CD4-positive, alpha-beta T cell treated with Interleukin-2 at 100 ng/mL for 4 hours (primary cell): ENCODE results near the gene THRSP.
"Not testable (repeated sequence)": the region's sequence is repeated elsewhere in the genome, so short reads cannot be mapped to it uniquely, and the experiment has no call there.

ENCODE experiments used
- DNase-seq: peaks from one replicate; pipeline ENCODE4 v3.0.0-alpha.2; 2020; ENCODE audit warnings: low spot score

Gene THRSP

DNA sequence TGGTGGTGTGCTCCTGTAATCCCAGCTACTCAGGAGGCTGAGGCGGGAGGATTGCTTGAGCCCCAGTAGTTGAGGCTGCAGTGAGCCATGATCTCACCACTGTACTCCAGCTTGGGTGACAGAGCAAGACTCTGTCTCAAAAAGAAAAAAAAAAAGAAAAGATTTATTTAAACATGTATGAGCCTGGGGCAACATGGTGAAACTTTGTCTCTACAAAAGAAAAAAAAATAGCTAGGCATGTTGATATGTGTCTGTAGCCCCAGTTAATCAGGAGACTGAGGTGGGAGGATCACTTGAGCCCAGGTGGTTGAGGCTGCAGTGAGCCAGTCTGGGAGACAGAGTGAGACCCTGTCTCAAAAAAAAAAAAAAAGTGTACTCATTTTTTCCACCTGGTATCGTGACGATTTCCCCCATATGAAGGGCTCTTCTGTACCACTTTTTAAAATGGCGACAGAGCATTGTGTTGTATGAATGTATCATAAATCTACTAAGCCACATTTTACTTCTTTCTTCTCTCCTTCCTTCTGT, 24.2 kb upstream of the THRSP start:
- DNase-seq: no peak

DNA sequence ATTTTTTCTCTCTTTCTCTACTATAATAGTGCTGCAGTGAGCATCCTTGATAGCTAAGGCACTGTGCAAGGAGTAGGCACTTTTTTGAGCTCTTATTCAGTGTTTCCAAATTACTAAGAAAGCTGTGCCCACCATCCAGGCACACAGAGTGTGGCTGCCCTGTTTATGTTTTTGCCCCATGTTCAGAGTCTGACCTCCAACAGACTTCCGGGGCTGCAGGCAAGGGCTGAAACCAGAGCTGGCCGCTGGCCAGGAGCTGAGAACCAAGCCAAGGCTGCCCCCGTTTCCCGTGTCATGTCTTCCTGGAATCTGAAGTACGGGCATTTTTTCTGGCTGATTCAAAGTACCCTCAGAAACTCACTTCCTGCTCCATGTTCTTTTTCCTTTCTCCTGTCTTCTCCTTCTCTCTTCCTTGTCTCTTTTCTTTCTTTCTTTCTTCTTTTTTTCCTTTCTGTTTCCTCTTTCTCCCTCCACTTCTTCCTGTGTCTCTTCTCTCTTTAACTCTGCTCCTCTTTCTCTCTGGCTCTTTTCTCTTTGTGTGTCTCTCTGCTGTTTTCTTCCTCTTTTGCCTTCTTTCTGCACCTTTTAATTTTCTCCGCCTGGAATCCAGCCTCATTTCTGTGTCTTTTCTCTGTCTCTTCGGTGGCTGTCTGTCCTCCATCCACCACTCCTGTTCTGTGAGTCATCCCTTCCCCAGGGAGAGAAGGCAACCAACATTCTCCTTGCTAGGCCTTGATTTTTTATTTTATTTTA, 23.6 kb upstream of the THRSP start:
- DNase-seq: peak; percentile 4

DNA sequence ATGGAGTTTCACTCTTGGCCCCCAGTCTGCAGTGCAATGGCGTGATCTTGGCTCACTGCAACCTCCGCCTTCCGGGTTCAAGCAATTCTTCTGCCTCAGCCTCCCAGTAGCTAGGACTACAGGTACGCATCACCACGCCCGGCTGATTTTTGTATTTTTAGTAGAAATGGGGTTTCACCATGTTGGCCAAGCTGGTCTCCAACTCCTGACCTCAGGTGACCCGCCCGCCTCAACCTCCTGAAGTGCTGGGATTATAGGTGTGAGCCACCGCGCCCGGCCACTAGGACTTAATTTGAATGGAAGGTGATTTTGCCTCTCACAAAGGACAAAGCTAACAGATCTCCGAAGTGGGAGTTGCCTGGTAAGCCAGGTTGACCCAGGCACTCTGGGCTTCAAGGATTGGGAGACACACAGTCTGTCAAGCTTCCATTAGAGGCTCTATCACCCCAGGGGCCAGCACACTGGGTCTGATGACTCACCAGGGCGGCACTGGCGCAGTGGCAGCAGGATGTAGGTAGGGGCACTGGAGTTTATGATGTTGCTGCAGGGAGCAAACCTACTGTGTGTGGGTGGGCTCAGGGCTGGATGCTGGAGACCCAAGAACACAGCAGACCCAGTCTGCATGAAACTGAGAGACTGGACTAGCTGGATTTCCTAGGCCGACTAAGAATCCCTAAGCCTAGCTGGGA, 22.8 kb upstream of the THRSP start:
- DNase-seq: no peak

DNA sequence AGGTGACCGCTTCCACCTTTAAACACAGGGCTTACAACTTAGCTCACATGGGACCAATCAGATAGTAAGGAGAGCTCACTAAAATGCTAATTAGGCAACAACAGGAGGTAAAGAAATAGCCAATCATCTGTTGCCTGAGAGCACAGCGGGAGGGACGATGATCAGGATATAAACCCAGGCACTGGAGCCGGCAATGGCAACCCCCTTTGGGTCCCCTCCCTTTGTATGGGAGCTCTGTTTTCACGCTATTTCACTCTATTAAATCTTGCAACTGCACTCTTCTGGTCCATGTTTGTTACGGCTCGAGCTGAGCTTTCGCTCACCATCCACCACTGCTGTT, 22.3 kb upstream of the THRSP start:
- DNase-seq: not testable (repeated sequence)

DNA sequence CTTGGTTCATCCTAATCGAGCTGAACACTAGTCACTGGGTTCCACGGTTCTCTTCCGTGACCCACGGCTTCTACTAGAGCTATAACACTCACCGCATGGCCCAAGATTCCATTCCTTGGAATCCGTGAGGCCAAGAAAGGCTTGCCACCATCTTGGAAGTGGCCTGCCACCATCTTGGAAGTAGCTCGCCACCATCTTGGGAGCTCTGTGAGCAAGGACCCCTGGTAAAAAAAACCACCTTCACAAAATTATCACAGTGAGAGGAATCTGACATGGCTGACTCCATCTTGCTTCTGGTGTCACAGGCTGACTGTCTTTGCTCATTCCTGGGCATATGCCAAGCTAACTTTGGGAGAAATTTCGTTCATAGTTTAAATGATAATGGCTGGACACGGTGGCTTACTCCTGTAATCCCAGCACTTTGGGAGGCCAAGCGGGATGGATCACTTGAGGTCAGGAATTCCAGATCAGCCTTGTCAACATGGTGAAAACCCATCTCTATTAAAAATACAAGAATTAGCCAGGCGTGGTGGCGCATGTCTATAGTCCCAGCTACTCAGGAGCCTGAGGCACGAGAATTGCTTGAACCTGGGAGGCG, 21.7 kb upstream of the THRSP start:
- no peak for DNase-seq

DNA sequence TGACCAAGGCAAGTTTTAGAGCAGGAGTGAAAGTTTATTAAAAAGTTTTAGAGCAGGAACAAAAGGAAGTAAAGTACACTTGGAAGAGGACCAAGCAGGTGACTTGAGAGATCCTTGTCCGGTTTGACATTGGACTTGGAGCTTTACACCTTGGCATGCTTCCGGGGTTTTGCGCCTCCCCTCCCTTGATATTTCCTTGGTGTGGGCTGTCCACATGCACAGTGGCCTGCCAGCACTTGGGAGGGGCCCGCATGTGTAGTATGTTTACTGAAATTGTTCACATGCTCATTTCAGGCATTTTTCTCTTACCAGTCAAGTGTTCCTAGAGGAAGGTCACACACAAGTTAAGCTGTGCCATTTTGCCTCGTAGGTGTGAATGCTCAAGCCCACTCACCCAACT, 19.0 kb upstream of the THRSP start:
- no peak for DNase-seq

DNA sequence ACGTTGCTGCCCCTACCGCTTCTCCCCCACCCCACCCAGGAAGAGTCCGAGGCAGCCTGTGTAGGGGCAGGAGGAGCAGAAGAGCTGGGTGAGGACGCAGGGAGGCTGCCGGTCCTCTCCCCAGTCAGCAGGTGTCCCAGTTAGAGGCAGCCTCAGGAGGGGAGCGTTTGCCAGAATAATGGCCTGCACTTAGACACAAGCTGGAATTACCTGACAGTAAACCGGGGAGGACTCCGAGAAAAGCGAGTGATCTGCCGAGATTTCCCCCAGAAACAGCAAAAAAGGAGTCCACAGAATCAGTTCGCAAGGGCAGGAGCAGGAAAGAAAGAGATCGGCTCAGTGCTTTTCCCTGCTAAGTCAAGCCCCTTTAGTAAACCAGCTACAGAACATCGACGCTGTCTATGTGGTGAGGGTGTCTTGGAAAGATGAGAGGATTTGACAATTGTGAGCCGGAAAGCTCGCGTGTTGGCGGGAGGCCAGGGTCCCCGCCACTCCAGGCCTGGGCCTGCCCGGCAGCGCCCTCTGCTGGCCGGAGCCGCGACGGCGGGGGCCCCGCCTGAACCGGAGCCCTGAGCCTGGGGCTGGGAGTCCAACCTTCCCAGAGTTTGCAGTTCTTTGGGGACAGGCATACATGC, 17.7 kb upstream of the THRSP start:
- peak; percentile 67 for DNase-seq

DNA sequence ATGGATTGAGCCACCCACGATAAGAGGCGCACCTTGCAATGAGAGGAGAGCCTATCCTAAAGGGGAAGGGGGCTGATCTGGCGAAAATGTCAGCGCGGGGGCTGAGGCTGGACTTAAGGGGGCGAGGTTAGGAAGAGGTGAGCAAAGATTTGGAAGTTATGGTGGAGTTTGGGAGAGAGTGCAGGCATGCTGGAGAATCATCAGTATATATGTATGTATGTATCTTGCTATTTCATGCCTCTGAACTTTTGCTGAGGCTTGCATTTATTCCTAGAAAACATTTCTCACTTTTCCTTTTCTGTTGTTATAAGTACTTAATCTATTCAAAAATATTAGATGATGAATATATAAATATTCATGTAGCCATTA, 17.2 kb upstream of the THRSP start:
- no peak for DNase-seq

DNA sequence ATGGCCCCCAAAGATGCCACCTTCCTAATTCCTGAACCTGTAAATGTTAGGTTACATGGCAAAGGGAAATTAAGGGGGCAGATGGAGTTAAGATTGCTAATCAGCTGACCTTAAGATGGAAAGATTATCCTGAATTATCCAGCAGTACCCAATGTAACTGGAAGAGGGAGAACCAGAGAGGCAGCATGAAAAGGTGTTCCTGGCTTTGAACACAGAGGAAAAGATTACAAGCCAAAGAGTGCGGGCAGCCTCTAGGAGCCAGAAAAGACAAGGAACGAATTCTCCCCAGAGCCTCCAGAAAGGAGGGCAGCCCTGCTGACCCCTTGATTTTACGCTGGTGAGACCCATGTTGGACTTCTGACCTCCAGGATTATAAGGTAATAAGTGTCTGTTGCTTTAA, 15.1 kb upstream of the THRSP start:
- no peak for DNase-seq

DNA sequence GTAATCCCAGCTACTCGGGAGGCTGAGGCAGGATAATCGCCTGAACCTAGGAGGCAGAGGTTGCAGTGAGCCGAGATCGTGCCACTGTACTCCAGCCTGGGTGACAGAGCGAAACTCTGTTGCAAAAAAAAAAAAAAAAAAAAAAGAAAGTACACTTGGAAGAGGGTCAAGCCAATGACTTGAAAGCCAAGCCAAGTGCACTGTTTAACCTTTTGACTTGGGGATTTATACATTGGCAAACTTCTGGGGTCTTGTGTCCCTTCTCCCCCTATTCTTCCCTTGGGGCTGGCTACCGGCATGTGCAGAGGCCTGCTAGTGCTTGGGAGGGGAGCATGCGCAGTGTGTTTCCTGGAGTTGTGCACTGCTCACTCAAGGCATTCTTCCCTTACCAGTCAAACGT, 14.3 kb upstream of the THRSP start:
- DNase-seq: no peak

DNA sequence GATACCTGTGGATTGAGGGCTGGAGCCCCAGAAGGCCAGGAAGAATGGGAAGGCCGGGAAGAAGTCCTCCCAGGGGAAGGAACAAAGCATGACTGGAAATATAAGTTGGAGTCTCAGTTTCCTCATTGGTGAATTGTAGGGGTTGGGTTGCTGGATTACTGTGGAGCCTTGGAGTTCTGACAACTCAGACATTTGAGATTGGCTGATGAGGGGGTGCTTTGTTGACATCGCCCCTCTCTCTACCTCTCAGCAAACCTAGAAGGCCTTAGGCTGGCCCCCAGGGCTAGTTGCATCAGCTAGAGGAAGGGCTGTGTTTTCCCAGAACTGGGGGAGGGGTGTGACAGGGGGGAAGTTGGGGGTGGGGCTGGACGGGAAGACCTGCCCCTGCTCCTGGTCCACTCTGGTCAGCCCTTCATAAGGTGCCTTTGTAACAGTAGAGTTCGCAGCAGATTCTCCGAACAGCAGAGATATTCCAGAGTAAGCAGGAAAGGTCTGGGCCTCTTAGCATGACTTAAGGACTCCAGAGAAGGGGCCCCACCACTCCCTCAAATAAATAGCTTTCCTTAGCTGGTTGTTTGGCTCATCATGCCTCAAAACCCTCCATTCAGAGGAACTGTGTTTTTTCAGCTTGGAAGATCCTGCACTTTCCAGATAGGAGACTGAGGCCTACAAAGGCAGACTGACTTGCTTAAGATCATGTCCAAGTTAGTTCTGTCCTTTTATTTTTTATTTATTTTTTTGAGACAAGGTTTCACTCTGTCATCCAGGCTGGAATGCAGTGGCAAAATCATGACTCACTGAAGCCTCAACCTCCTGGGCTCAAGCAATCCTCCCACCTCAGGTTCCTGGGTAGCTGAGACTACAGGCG, 12.5 kb upstream of the THRSP start:
- DNase-seq: no peak

DNA sequence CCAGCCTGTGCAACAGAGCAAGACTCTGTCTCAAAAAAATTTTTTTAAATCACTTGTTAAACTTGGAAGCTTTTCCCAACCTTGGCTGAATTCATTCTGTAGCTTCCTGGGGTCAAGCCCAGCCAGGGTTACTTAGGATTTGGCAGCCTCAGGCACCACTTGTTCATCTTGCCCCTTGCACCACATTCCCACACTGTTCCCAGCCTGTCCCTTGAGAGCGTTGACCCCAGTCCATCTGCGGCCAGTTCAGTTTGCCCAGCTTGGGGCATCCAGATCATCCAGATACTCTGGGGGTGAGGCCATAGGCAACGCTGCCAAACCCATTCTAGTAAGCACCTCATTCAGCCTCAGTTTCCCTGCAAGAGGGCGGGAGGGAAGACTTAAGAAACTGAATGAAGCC, 8.7 kb upstream of the THRSP start:
- no peak for DNase-seq

DNA sequence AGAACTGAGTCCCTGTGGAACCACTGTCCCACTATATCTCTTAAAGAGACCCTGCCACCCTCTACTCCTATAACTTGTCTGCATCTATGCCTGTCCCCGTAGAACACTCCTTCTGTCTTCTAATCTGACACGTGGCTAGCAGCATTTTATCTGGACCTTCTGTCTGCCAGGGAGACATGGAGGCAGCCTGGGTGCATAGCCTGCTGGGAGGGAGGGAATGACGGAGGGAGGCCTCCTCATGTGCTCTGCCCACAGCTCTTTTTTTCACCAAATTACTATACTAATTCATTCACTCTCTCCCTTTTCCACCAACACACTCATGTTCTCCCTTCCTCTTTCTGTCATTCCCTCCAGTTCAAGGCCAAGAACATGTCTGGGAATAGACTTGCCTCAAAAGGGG, 7.6 kb upstream of the THRSP start:
- no peak for DNase-seq

DNA sequence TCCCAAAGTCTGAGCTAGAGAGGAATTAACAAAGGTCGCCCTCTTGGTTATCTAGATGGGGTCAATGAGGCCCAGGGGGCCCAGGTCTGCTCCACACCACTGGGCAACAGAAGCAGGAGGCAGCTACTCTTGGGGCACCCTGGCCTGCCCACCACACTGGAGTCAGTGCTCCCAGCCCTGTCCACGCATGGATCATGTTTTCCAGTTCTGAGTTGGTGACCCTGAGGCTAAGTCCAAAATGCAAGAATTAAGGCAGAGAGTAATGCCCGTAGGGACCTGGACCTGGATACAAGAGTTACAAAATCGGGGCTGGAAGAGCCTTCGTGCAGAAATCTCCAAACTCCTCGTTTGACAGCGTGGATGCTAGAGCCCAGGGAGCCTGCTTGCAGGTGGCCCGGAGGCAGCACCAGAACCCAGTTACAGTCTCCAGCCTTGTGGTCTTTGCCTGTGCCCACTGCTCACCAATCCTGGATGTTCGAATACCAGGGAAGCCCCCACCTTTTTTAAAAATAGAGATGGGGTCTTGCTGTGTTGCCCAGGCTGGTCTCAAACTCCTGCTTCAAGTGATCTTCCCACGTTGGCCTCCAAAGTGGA, 6.1 kb upstream of the THRSP start:
- no peak for DNase-seq

DNA sequence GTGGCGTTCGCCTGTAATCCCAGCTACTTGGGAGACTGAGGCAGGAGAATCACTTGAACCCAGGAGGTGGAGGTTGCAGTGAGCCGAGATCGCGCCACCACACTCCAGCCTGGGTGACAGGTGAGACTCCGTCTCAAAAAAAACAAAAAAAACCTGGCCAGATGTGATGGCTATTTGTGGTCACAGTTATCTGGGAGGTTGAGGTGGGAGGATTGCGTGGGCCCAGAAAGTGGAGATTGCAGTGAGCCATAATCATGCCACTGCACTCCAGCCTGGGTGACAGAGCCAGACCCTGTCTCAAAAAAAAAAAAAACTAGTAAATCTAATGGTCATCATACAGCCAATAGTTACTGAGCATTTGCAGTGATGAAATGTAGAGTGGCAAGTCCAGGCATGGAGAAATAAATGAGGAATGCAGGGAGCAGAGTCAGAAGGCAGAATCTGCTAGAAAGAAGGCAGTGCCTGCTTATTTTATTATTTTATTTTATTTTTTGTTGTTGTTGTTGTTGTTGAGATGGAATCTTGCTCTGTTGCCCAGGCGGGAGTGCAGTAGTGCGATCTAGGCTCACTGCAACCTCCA, 3.8 kb upstream of the THRSP start:
- not testable (repeated sequence) for DNase-seq

DNA sequence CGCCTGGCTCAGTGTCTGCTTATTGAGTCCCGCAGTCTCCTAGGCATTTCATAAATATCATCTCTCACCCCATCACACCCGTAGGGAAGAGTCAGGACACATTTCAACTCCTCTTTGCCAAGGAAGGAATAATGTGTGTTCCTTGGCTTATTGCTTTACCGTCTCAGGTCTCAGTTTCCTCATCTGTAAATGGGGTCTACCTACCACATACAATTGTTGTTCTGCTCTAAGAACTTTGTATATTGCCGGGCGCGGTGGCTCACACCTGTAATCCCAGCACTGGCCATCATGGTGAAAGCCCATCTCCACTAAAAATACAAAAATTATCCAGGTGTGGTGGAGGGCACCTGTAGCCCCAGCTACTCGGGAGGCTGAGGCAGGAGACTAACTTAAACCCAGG, 3.1 kb upstream of the THRSP start:
- DNase-seq: no peak

DNA sequence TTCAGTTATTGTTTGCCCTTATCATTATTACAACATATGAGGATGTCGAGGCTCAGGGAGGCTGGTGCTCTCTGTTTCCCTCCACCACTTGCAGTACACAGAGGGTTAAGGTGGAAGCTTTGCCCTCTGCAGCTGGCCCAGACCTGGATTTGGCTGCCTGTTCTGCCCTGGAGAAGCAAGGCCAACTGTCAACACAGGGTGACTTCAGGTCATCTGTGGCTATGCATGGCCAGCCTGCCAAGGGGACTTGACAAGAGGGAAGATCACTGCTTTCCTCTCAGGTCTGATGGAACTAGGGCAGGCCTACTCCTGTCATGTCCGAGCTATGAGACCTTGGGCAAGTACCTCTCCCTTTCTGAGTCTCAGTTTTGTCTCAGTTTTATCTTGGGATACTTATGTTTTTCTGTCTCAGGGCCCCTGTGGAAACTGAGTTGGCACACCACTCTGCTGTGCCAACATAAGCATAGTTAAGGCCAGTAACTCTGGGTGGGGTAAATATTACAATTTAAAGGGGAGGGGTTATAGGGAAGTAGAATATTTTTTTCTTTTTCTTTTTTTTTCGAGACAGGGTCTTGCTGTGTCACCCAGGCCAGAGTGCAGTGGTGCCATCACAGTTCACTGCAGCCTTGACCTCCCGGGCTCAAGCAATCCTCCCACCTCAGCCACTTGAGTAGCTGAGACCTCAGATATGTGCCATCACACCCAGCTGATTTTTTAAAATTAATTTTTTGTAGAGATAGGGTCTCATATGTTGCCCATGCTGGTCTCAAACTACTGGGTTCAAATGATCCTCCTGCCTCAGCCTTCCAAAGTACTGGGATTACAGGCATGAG, 2.4 kb upstream of the THRSP start:
- no peak for DNase-seq

DNA sequence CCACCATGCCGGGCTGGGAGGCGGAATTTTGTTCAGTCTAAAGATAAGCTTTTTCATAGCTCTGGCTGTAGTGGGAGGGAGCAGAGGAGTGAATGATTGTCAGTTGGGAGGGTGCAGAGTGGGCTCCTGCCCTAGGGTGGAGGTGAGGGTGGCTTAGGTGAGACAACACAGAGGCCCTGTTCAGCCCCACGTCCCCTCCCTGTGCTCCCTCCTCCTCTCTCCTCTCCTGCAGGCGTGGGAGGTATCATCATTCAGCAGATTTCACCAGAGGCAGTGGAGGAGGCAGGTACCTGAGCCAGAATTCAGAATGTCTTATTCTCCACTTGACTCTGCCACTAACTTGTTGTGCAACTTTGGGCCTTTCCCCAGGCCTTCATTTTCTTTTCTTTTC, 1.7 kb upstream of the THRSP start:
- no peak for DNase-seq

DNA sequence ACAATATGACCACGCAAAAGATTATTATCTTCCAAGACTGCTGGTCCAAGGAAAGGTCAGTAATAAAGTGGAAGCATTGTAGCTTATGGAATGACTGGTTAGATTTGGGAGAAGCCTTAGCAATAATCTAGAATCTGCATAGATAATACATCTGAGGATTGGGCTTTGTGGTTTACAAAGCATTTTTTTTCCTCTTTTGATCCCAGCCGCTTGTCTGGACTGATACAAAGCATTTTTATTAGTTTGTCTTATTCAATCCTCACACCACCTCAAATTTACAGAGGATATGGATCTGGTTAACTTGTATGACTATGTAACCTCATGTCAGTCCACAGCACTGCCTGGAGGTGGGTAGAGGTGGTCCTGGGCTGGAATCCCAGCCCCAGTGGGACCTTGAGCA, 990 bp upstream of the THRSP start:
- DNase-seq: no peak

DNA sequence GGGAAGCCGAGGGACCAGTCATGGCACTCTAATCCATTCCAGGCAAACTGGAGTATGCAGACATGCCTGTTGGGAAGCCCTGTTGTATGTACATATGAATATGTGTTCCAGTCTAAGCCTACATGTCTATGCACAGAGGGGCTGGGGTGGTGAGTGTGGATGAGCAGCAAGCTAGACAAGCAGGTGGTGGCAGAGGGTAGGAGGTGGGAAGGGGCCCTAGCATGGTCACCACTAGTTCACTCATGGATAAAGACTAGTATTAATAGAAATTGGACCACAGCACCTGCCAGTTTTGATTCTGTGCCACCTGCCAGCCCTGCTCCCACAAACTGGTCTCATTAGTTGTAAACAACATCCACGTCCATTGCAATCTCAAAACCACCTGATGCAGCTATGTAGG, 1.5 kb downstream of the THRSP start:
- DNase-seq: no peak
